Measurements from ENCODE around the gene MTRF1L. TPM values are rescaled to one million over a fixed set of nuclear protein-coding genes. Genes with fewer than 3 reads are reported as not detected.

MTRF1L gene
- total RNA-seq, 2 experiments from 2014 or later: 15.6 to 20.6 TPM

DNA sequence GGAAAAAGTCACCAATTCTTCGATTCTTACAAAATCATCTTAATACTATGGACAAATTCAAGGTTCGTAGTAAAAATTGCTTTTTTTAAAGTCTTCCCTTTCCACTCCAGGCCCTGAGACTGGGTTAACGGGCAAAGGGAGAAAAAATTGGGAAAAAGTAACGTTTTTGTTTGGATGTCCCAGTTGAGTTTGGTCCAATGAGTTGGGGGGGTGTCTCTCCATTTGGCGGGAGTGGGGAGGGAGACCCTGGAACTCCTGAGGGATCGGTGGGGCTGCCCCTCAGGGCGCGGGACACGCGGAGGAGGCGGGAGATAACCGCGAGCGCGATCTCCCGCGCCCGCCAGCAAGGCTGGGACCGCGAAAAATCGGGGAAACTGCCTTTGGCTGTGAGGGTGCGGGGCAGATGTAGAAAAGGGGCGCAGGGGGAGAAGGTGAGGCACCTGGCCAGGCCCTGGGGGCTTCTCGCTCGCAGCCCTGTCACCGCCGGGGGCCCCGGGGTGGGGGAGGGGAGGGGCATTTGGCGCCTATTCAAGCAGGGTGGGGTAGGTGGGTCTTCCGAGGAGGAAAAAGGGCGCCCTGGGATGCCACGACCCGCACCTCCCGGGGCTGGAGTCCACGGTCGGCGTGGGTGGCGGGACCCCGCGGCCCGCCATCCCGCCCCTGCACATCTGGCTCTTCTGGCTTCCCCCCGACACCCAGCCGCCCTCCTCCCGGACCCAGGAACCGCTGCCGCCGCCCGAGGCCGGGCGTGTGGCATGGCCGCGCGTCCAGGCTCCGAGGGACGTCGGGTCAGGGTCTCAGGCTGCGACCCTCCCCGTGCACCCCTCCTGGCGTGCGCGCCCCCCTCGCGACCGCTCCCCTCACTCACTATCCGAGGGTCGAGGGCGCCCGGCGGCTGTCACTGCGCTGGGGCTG is 20.3 kb downstream of the MTRF1L start:
- peak overlapping the region; percentile 97 for H3K27ac Mint-ChIP-seq
- peak overlapping the region; percentile 90 for H3K4me3 Mint-ChIP-seq
- H3K36me3 Mint-ChIP-seq (ENCODE audit: low read depth): peaks cover 64% of the 10 kb centered on the region
- no peaks in the 10 kb centered on the region for H3K9me3 Mint-ChIP-seq (ENCODE audit: insufficient read depth)
- DNase-seq (peak; percentile 48), ATAC-seq (peak; percentile 4)
- ChIA-PET CTCF (interaction anchor here (1.6 kb wide), 1 partner anchor 17 kb away, joined by 6 read pairs; no protein-coding TSS in a partner anchor), POLR2A (interaction anchor here (0.8 to 3.5 kb wide), 9 partner anchors 9 to 1273 kb away, joined by 3 to 48 read pairs (median 5); partner anchors contain the start of gene MTRF1L)
- peaks cover 53% of the 10 kb centered on the region for H3K4me1 Mint-ChIP-seq (ENCODE audit: low read depth)
- no peaks in the 10 kb centered on the region for H3K27me3 Mint-ChIP-seq (ENCODE audit: low read depth)

DNA sequence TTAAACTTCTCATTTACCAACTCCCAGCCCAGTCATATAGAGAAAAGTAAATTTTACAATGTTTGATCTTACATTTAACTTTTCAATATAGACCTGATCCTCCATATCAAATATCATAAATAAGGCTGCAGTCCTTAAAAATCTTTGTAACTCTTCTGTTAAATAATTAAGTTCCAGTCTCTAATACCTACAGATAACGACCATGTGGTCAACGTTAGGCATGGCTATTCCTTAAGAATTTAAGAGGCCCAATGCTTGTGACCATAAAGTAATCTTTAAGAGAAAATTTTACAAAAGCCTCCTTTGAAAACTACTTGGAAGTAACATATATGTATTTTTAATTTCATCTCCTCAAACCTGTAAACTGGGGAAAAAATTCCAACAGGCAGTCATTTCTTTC is 21.3 kb downstream of the MTRF1L start:
- Mint-ChIP-seq H3K36me3 (ENCODE audit: low read depth) (peaks cover 66% of the 10 kb centered on the region), H3K4me3 (peak overlapping the region; percentile 77), H3K27ac (no peak overlapping the region), H3K4me1 (ENCODE audit: low read depth) (peaks cover 55% of the 10 kb centered on the region), H3K9me3 (ENCODE audit: insufficient read depth) (no peaks in the 10 kb centered on the region), H3K27me3 (ENCODE audit: low read depth) (no peaks in the 10 kb centered on the region)
- ChIA-PET POLR2A (no interaction called here), CTCF (no interaction called here)
- ATAC-seq (no peak), DNase-seq (no peak)

DNA sequence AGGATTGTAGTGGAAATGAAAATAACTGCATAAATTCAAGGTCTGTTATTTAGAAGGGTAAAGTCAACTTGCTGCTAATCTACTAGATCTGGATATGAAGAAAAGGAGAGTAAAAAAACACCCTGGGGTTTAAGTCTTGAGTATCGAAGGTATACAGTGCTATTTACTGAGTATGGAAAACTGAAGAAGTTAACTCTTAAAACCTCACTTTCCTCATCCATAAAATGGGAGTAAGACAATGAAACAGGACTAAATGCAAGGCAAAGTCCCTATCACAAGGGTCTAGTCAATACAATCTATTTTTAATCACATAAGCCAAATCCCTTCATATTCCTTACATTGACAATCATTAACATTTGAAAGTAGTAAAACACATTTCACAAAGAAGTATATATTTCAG is 21.9 kb downstream of the MTRF1L start:
- no peak for ATAC-seq
- Mint-ChIP-seq H3K27me3 (ENCODE audit: low read depth) (no peaks in the 10 kb centered on the region), H3K36me3 (ENCODE audit: low read depth) (peaks cover 66% of the 10 kb centered on the region), H3K4me3 (peak overlapping the region; percentile 77), H3K9me3 (ENCODE audit: insufficient read depth) (no peaks in the 10 kb centered on the region), H3K4me1 (ENCODE audit: low read depth) (peaks cover 55% of the 10 kb centered on the region), H3K27ac (peak overlapping the region; percentile 28)
- CTCF ChIA-PET: no interaction called here
- POLR2A ChIA-PET: no interaction called here
- DNase-seq: no peak

DNA sequence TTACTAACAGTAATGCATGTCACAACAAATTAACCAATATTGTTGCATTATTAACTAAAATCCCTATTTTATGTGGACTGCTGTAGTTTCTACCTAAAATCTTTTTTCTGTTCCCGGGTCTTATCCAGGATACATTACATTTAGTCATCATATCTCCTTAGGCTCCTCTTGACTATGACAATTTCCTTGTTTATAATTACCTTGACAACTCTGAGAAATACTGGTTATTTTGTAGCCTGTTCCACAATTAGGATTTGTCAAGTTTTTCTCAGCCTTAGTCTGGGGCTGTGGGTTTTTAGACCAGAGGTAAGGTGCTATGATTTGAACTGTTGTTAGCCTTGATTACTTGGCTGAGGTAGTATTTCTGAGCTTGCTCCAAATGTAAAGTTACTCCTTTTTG is 23.4 kb downstream of the MTRF1L start:
- Mint-ChIP-seq H3K4me3 (peak overlapping the region; percentile 77), H3K36me3 (ENCODE audit: low read depth) (peaks cover 73% of the 10 kb centered on the region), H3K4me1 (ENCODE audit: low read depth) (peaks cover 59% of the 10 kb centered on the region), H3K27me3 (ENCODE audit: low read depth) (no peaks in the 10 kb centered on the region), H3K9me3 (ENCODE audit: insufficient read depth) (no peaks in the 10 kb centered on the region), H3K27ac (no peak overlapping the region)
- DNase-seq (no peak), ATAC-seq (no peak)
- CTCF ChIA-PET: interaction anchor here (1.2 kb wide), 1 partner anchor 25 kb away, joined by 3 read pairs; no protein-coding TSS in a partner anchor
- POLR2A ChIA-PET: interaction anchor here (0.6 to 1.2 kb wide), 2 partner anchors 9 to 18 kb away, joined by 3 to 4 read pairs; no protein-coding TSS in a partner anchor

DNA sequence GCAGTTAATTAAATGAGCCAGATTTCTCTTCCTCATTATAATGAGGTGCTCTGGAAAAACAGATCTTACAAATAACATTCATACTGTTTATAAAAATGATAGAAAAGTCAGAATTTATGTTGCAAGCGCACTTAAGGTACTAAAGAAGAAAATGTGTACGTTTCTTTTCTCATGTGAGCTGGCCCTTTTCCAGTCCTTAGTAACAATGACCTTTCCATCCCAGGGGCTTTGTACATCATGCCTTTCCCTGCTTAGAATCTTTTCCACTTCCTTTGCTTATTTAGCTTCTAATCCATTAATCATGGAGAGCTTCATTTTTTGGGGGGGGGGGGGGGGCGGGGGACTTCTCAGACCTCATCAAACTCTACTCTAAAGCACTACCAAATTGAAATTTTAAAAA is 24.5 kb downstream of the MTRF1L start:
- Mint-ChIP-seq H3K27me3 (ENCODE audit: low read depth) (no peaks in the 10 kb centered on the region), H3K4me1 (ENCODE audit: low read depth) (peaks cover 67% of the 10 kb centered on the region), H3K27ac (no peak overlapping the region), H3K9me3 (ENCODE audit: insufficient read depth) (no peaks in the 10 kb centered on the region), H3K36me3 (ENCODE audit: low read depth) (peaks cover 80% of the 10 kb centered on the region), H3K4me3 (no peak overlapping the region)
- DNase-seq (no peak), ATAC-seq (no peak)
- POLR2A ChIA-PET: interaction anchor here (1.2 kb wide), 1 partner anchor 7 kb away, joined by 4 read pairs; no protein-coding TSS in a partner anchor
- CTCF ChIA-PET: interaction anchor here (1.4 to 2.4 kb wide), 2 partner anchors 24 to 30 kb away, joined by 7 to 8 read pairs; no protein-coding TSS in a partner anchor

DNA sequence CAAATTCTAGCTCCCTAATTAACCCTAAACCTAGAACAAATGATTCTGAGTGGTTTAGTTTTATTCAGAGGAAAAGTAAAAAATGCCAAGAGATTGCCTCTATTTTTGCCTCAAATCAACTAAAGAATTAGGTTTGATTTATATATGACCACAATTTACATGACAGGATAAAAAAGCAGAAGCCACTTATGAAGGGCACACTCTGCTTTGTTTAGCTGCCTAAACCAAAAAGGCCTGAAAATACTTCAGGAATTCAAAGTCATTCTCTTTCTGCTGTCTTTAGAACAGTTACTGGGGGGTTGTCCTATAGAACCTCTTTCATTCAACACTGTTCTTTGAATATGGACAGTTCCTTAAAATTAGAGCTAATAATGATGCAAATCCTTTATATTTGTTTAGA is 25.0 kb downstream of the MTRF1L start:
- Mint-ChIP-seq H3K9me3 (ENCODE audit: insufficient read depth) (no peaks in the 10 kb centered on the region), H3K27me3 (ENCODE audit: low read depth) (no peaks in the 10 kb centered on the region), H3K4me3 (no peak overlapping the region), H3K4me1 (ENCODE audit: low read depth) (peaks cover 69% of the 10 kb centered on the region), H3K27ac (no peak overlapping the region), H3K36me3 (ENCODE audit: low read depth) (peaks cover 85% of the 10 kb centered on the region)
- DNase-seq (no peak), ATAC-seq (no peak)
- CTCF ChIA-PET: interaction anchor here (1.4 to 2.4 kb wide), 2 partner anchors 24 to 30 kb away, joined by 7 to 8 read pairs; no protein-coding TSS in a partner anchor
- POLR2A ChIA-PET: interaction anchor here (0.6 kb wide), 1 partner anchor 98 kb away, joined by 3 read pairs; no protein-coding TSS in a partner anchor

DNA sequence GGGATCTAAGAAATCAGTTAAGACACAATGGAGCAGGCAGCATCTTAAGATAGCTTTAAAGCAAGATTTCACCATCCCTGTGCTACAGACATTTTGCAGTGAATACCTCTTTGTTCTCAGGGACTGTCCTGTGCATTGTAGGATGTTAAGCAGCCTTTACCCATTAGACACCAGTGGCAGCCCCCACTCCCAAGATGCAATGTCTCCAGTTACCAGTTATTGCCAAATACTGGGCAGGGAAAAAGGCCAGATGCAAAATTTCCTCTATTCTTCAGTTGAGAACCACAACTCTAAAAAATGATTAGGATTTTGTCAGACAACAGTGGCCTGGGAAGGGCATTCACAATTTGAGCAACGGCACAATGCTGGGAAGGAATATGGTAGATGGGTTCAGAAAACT is 25.8 kb downstream of the MTRF1L start:
- Mint-ChIP-seq H3K9me3 (ENCODE audit: insufficient read depth) (no peaks in the 10 kb centered on the region), H3K4me1 (ENCODE audit: low read depth) (peaks cover 69% of the 10 kb centered on the region), H3K27ac (peak overlapping the region; percentile 45), H3K36me3 (ENCODE audit: low read depth) (peaks cover 87% of the 10 kb centered on the region), H3K27me3 (ENCODE audit: low read depth) (no peaks in the 10 kb centered on the region), H3K4me3 (peak overlapping the region; percentile 9)
- ChIA-PET POLR2A (no interaction called here), CTCF (interaction anchor here (1.4 to 2.4 kb wide), 2 partner anchors 23 to 29 kb away, joined by 7 to 8 read pairs; no protein-coding TSS in a partner anchor)
- DNase-seq (no peak), ATAC-seq (no peak)

DNA sequence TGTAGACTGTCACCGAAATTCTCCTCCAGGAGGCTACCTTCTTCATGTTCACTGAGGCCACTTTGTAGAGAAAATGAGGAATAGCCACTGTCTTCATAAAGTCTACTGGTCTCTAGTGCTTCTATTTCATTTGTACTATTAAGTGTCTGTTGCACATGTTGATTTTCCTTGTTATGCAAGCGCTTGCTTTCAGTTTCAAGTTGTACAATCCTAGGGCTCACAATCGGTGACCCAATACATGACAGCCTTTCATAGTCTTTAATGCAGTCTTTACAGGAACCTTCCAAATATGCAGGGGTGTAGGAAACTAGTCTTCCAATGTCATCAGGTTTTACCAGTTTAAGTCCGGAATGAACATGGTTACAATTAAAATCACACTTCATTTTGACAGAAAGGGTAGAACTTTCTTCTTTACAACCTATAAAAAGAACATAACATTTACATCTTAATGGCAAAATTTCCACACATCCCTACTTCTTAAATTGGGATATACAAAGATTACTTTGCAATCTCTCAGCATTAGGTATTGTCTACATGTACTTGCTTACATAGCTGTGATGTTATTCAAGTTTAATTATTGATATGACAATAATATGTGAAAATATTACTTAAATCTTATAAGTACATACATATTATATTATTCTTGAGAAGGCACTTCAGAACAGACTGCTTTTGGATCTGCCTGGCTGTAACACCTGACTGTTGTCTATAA is 27.1 kb downstream of the MTRF1L start:
- POLR2A ChIA-PET: no interaction called here
- peaks cover 86% of the 10 kb centered on the region for H3K36me3 Mint-ChIP-seq (ENCODE audit: low read depth)
- H3K9me3 Mint-ChIP-seq (ENCODE audit: insufficient read depth): no peaks in the 10 kb centered on the region
- H3K4me1 Mint-ChIP-seq (ENCODE audit: low read depth): peaks cover 61% of the 10 kb centered on the region
- no peaks in the 10 kb centered on the region for H3K27me3 Mint-ChIP-seq (ENCODE audit: low read depth)
- DNase-seq (no peak), ATAC-seq (peak; percentile 65)
- peak overlapping the region; percentile 22 for H3K27ac Mint-ChIP-seq
- CTCF ChIA-PET: no interaction called here
- peak overlapping the region; percentile 52 for H3K4me3 Mint-ChIP-seq

DNA sequence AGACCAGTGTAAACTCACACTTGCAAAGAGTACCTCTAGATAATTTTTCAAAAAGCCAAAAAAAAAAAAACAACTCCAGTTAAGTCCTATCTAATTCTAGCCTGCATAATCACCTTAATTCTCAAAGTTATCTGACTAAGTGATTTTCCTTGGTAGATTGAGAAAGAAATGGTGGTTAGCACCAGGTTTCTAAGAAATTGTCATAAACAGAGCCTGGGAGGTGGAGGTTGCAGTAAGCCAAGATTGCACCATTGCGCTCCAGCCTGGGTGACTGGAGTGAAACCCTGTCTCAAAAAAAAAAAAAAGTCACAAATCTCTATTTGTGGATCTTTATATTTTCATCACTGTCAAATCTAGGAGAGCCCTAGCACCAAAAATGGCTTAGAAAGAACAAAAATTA is 28.6 kb downstream of the MTRF1L start:
- DNase-seq: no peak
- POLR2A ChIA-PET: interaction anchor here (2.0 kb wide), 1 partner anchor 9 kb away, joined by 9 read pairs; the partner anchor contains the start of gene FBXO5
- H3K9me3 Mint-ChIP-seq (ENCODE audit: insufficient read depth): peaks cover 6% of the 10 kb centered on the region
- no peak overlapping the region for H3K27ac Mint-ChIP-seq
- H3K36me3 Mint-ChIP-seq (ENCODE audit: low read depth): peaks cover 89% of the 10 kb centered on the region
- ATAC-seq: no peak
- H3K27me3 Mint-ChIP-seq (ENCODE audit: low read depth): no peaks in the 10 kb centered on the region
- H3K4me1 Mint-ChIP-seq (ENCODE audit: low read depth): peaks cover 50% of the 10 kb centered on the region
- CTCF ChIA-PET: interaction anchor here (1.0 to 1.4 kb wide), 2 partner anchors 25 to 110 kb away, joined by 3 read pairs; no protein-coding TSS in a partner anchor
- H3K4me3 Mint-ChIP-seq: peak overlapping the region; percentile 22

DNA sequence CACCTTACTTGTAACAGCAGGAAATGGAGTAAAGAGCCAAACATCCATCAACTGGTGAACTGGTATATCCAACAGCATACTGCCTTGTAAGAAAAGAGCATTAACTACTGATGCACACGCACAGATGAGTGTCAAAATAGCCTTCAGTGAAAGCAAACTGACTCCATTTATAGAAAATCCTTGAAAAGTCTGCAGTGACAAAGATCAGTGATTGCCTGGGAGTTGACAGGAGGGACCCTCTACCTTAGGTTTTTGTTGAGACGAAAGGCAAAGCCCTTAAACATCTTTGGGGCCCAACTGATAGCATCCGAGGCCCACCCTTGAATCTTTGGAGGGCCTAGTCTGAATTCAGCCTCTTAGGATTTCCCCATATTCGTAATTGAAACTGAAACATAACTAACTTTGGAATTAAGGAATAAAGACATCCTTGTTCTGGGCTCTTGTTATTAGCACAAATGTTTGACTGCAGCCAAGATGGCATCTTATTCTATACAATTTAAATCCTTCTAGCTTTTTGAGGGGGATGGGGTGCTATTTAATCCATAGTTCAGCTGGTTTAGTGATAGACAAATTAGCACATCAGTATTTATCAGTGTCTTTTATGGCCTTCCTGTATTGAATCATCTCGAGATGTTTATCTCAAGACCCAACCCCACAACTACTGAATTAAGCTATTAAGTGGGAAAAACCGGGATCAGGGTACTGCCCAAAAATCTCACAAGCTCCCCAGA is 32.7 kb downstream of the MTRF1L start:
- no peak overlapping the region for H3K4me3 Mint-ChIP-seq
- CTCF ChIA-PET: interaction anchor here (1.3 to 1.6 kb wide), 3 partner anchors 10 to 55 kb away, joined by 3 to 4 read pairs (median 4); no protein-coding TSS in a partner anchor
- no peak for ATAC-seq
- peaks cover 7% of the 10 kb centered on the region for H3K27me3 Mint-ChIP-seq (ENCODE audit: low read depth)
- POLR2A ChIA-PET: interaction anchor here (0.9 kb wide), 2 partner anchors 9 to 13 kb away, joined by 4 read pairs; partner anchors contain the start of gene FBXO5
- peaks cover 59% of the 10 kb centered on the region for H3K36me3 Mint-ChIP-seq (ENCODE audit: low read depth)
- H3K4me1 Mint-ChIP-seq (ENCODE audit: low read depth): peaks cover 15% of the 10 kb centered on the region
- peaks cover 6% of the 10 kb centered on the region for H3K9me3 Mint-ChIP-seq (ENCODE audit: insufficient read depth)
- no peak for DNase-seq
- no peak overlapping the region for H3K27ac Mint-ChIP-seq
